GM21825 (cell line): ENCODE measurements around the gene BAIAP2L1.

Experiments used
- ATAC-seq: cut with Tn5 transposase; IDR thresholded peaks from one replicate; pipeline ENCODE4 v1.9.1; 2021; ENCODE audit warnings: mild to moderate bottlenecking, moderate library complexity; ENCODE audit not compliant: unreplicated experiment

Gene BAIAP2L1

GRCh38 chr7:98280791-98281756 is 119.8 kb downstream of the BAIAP2L1 start, which contains the start of gene BRI3:
BRI3 (plus strand) TSS chr7:98281686; CDS start chr7:98281796, 110 bp downstream.
- peak; percentile 69 for ATAC-seq

DNA sequence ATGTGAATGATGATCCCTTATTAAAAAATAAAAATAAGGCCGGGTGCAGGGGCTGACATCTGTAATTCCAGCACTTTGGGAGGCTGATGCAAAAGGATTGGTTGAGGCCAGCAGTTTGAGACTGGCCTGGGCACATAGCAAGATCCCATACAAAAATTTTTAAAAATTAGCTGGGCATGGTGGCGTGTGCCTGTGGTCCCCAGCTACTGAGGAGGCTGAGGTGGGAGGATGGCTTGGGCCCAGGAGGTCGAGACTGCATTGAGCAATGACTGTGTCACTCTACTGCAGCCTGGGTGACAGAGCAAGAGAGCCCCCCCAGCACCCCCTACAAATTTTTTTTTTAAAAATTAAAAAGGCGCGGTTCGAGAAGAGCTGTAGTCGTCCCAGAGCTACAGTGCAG is 120.6 kb downstream of the BAIAP2L1 start:
- no peak for ATAC-seq

DNA sequence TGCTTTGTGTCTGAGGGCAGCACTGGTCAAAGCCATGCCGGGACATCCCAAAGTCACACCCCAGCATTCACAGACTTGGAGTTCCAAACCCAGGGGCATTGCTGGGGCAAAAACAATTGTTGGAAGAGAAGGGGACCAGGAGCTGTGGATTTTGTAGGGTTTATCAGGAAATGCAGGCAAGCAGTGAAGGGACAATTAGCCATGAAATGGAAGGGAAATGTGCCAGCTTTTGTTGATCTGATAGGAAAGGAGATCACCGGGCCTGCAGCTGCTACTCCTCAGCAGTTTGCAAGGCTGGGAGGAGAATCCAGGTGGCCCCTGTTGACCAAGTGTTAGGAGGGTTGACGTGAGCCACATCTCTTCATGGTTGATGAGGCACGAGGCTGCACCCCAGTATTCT is 122.0 kb downstream of the BAIAP2L1 start:
- no peak for ATAC-seq

DNA sequence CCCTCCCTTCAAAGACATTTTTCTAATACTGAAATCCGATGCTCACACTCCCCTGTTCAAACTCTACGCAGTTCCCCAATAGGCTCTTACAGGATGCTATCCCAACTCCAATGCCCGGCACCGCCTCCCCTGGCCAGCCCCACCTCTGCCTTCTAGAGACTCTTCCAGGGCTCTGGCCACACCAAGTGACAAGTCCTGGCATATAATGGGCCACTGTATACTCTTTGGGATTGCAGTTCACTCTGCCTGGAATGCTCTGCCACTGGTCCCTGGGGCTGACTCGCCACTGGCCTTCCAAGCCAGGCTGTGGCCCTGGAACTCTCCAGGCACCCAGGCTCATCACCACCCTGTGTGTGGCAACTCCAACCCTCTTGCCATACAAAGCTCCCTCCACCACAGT is 122.5 kb downstream of the BAIAP2L1 start:
- ATAC-seq: no peak

DNA sequence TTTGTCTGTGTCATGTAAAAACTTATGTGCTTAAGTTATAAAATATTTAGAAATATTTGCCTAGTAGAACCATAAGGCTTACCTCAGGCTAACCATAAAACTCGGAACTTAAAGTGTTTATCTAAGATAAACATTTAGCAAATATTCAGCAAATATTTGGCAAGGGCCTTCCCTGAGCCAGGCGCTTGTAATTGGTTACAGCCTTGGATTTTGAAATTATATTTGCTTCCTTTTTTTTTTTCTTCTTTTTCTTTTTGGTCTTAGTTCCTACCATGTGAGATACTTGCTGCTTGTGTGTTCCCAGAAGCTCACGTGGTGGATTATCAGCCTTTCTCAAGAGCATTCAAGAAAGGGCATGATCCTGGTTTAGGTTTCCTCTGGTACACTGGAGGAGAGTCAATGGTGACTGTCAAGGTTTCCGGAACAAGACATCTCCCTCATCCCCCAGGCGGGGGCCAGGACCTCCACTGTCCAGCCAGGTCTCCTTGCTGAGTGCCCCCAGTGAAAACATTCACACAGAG is 124.6 kb downstream of the BAIAP2L1 start:
- ATAC-seq: no peak

- no peak for ATAC-seq
Observed at GRCh38 chr7:98267303-98267702, 133.6 kb downstream of the BAIAP2L1 start.

GRCh38 chr7:98266840-98267239 is 134.1 kb downstream of the BAIAP2L1 start:
- ATAC-seq: no peak

DNA sequence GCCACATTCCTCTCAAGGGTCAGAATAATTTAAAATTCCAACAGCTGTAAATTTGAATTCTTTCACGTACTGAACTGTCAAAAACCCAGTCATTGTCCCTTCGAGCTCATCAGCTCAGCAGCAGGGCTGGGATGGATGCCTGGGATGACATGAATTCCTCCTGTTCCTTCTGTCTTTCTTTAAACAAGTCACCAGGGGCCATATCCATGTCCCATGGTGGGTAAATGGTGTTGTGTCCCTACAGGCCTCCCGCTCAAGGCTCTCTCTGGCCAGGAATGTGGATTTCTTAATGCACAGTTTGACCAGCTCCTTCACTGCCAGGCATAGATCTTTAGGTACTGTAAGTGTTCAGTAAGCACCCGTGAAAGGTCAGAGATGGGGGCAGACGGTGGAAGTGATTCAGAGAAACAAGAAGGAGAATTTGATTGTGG is 135.0 kb downstream of the BAIAP2L1 start:
- no peak for ATAC-seq

DNA sequence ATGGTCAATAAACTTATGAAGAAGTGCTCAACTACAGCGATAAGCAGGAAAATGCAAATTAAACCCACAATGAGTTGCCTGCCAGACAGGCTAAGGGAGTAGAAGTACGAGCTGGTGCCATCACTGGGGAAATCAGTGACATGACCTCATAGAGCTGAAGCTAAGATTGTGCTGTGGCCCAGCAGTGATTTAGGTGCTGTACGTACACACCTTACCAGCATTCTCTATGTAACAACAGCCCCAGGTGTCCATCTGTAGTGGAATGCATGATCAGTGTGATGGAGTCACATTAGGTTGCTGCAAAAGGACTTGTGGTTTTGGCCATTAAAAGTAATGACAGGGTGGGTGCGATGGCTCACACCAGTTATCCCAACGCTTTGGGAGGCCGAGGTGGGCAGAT is 143.2 kb downstream of the BAIAP2L1 start:
- ATAC-seq: no peak

DNA sequence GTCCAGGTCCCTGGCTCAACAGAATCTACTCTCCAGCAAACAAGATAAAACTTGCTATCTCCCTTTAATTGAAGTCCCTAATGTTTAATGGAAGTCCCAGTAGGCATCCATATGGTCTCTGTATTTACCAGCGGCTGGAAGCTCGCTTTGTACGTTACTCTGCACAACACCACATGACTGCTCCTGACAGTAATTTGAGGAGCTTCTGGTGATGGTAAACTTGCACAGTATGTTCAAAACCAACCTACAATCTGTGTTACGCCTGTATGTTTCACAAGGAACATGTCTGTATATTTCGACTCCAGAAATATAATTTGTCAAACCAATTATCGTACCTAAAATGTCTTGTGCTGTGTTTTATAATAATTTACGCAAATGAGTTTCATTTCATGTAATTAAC is 144.5 kb downstream of the BAIAP2L1 start:
- no peak for ATAC-seq

GRCh38 chr7:98254951-98255610 is 145.8 kb downstream of the BAIAP2L1 start:
- ATAC-seq: no peak

GRCh38 chr7:98254516-98254915 is 146.4 kb downstream of the BAIAP2L1 start:
- ATAC-seq: no peak

- no peak for ATAC-seq
Observed at GRCh38 chr7:98252425-98253054, 148.3 kb downstream of the BAIAP2L1 start.

DNA sequence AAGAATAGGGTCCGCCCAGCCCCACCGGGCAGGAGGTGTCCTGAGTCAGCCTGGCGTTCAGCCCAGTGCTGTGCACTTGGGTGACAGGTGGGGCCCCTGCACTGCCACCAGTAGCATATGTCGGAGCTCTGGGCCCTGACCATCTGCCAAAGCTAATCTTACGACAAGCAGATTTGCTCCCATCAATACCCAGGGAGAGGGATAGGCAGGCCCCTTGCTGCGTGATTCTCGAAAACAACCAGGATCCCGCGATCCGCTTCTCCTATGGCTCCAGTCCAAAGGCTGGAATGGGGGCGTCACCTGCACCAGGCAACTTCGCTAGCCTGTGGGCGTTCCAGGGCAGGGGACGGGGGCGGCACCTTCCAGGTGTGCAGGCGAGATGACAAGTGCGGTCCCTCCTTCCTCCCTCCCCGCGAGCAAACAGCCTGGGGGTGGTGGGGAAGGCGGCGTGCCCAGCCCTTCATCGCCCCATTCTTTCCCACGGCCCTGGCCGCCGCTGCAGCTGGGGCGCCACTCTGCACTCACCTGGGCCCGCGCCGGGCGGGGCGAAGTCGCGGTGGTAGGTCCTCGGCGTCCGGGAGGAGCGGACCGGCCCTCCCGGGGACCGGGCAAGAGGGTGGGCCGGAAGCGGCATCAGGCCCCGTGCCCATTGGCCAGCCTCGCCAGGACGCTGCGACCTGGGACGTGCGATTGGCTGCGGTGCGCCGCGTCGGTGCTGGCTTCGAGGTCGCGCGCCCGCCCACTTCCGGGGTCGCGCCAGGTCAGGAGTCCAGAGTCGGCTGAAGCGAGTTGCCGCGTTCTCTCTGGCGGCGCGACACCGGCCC is 149.1 kb downstream of the BAIAP2L1 start, which contains the start of gene TECPR1:
TSS of gene TECPR1 (minus strand) at position 632 of the 824 bp plus-strand sequence. CDS start 6,086 bp downstream, outside the sequence.
- peak; percentile 98 for ATAC-seq

DNA sequence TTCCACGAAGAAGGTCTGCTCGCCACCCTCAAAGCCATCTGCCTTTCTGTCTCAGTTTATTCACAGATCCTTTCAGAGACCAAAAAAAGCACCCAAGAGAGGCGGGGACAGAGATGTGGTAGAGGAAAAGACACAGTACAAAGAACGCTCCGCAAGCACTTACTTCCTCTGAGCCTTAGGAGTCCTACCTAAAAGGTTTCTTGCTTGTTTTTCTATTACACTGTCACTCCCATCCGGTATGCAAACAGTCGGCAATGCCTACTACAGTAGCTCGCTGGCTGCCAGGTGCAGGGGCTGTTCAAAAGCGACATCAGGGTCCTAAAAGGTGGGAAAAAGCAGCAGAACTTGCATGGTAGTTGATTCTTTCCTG is 149.7 kb downstream of the BAIAP2L1 start:
- ATAC-seq: peak; percentile 29

DNA sequence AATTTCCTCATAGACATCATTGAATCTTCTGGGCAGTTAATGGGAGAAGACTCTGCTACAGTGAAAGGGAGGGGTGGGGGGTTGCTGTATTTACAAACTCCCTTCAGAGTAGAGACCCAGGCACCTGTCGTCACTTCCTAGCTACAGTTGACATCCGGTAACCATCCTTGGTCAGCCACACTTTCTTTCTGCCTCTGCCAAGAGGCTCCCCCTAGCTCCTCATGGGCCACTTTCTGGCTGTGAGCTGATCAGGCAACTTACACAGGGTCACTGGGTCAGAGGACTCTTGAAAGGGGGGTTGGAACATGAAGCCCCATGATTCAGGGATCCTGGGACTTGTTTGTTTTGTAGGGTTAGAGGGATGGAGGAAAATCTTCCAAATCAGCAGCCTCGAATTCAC is 150.1 kb downstream of the BAIAP2L1 start:
- no peak for ATAC-seq

GRCh38 chr7:98249106-98249505 is 151.8 kb downstream of the BAIAP2L1 start:
- no peak for ATAC-seq

GRCh38 chr7:98248156-98248555 is 152.7 kb downstream of the BAIAP2L1 start:
- no peak for ATAC-seq

GRCh38 chr7:98244871-98245270 is 156.0 kb downstream of the BAIAP2L1 start:
- ATAC-seq: no peak

DNA sequence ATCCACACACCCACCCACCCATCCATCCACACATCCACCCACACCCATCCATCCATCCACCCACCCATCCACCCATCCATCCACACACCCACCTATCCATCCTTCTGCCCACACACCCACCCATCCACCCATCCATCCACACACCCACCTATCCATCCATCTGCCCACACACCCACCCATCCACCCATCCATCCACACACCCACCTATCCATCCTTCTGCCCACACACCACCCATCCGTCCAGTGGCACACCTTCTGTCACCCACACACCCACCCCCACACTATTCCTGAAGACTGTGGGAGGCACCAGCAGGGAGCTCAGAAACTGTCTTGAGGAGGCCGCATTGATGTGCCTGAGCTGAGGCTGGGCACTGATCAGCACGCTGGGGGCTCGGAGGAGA is 158.0 kb downstream of the BAIAP2L1 start:
- no peak for ATAC-seq
